GM03348 (cell line): ENCODE results near the gene PRDM2.
A peak's percentile ranks its signal among the peaks of the same experiment; 100 is the strongest.

Experiments
- DNase-seq: peaks from one replicate; pipeline ENCODE4 v3.0.0; 2012; ENCODE audit warnings: low spot score

The PRDM2 gene

DNA sequence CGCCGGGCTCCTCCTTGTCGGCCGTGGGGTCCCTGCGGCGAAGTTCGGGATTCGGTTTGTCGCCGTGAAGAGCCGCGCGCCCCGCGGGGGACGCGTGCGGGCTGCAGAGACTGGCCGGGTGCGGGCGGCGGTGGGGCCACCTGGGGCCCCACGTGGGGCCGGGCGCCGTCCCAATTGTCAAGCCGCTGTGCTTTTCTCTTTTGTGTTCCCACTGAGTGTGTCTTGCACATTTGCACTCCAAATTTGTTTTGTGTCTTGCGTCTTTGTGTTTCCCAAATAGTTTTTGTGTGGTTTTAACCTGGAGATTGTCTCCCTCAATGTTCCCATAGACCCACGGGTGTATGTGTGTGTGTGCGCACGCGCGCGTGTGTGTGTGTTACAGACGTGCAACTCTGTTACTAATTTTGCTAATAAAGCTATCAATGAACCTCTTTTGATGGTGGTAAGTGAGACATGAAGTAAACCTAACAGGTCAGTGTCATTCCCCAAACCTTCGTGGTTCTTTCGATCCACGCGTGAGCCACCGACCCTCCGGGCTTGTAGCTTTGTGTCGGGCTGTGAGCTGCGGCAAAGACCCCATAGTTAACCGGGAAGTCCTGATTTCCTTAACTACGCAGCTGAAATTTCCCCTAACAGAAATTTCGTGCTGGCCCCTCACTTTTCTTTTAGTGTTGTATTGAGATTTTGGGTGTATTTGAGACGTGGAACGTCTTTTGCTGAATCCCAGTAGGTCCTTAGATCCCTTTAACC, 708 bp downstream of the PRDM2 start:
- no peak for DNase-seq

DNA sequence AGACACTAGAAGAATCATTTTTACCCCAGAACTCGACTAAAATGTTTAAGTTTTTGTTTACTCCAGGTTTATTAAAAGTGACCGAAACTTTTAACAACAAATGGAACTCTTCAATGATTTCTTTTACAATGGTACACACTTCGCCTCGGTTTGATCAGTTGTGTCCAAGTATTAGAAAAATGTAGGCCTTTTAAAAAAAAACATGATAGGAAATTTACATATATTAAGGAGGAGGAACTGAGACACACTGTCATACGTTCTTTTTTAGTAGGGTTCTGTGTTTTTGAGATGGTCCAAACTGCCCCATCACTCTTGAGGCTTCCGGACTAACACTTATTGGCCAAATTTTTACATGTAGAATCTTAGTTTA, 1.3 kb downstream of the PRDM2 start:
- DNase-seq: no peak

DNA sequence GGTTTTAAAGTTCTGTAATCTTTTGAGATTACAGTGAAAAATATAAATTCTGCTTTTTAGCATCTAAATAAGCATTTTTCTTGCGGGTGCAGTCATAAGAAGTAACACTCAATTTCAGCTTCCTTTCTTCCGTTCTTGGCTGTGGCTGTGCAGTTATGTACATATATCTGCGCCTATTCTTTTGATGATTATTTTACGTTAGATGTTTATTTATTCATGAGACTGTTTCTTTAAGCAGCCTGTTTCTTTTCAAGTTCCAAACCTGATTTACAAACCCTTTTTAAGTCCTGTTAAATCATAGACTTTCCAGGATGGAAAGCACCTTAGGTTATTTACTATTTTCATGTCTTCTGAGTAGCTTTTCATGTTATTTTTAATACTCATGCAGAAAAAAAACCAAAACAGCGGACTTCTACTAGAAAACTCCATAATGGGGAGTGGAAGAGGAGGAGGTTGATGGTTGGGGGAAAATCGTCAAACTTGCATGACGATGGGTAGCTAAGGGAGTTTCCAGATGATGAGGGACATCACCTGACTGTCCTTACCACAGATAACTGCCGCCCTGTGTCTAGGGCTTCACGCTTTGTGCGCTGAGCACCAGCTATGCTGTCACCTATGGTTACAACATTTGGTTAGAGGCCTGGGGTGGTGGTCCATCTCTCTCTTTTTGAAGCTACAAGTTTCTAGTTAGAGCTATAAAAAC, 2.6 kb downstream of the PRDM2 start:
- no peak for DNase-seq

DNA sequence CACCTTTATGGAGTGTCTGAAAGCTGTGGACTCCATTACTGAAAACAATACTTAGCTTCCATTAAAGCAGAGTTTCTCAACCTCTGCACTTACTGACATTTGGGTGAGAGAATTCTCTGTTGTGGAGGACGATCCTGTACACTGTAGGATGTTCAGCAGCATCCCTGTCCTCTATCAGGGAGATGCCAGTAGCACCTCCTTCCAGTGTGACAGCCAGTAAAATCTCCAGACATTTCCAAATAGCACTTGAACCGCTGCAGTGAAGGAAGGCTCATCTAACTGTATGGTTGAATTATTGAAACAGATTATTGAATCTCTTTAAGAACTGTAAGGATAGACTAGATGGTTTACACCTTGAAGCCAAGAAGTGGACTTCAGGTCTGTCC, 3.1 kb downstream of the PRDM2 start:
- no peak for DNase-seq

DNA sequence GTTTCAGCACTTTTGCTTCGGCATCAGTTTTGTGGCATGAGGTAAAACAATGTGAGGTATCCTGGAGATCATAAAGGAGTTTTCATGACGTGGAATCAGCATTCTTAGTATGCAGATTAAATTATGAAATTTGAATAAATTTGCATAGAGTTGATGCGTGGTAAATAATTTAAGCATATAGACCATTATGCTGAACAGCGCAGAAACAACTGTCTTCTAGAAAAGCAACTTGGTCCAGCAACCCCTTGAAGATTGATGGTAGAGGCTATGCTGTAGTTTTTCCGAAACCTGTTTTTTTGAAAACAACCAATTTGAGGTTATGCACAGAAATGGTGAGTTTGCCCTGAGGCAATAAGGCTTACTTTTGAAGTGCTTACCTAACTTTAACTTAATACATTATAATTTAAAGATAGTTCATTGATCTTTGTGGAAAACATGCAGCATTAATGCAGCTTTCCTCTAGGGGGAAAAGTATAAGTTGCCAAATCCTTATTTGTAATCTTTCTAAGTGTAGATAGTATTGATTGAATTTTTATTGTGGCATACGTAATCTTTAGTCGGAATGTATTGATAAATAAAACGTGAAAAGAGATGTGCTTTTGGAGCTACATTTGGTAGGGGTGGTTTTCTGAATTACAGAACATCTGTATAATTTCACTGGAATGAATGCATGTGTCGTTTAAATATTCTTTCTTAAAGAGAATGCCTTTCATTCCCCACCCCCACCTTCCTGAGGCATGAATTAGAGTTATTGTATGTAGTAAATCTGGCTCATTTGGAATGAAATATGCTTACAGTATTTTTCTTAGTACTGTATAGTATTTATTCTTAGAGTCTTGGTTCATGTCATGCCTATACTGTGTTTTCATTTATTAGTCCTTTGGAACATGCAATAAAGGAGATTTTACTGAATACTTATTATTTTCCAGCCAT, 3.8 kb downstream of the PRDM2 start:
- no peak for DNase-seq

DNA sequence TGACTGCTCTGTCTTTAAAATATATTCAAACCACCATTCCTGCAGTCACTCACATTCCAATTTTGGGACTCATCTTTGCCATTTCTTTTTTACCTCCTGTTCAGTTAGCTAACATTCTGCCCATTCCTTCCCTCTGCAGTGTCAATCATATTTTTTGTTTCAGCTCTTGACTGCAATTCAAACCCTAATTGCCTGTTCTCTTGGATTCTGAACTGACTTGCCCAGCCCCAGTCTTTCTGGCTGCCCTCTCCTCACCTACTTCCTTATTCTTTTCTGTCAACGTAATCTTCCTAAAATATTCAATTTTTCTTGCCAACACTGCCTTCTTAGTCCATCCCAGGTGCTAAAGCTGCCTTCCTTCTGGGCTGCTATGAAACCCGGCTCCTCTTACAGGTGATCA, 6.1 kb downstream of the PRDM2 start:
- no peak for DNase-seq

DNA sequence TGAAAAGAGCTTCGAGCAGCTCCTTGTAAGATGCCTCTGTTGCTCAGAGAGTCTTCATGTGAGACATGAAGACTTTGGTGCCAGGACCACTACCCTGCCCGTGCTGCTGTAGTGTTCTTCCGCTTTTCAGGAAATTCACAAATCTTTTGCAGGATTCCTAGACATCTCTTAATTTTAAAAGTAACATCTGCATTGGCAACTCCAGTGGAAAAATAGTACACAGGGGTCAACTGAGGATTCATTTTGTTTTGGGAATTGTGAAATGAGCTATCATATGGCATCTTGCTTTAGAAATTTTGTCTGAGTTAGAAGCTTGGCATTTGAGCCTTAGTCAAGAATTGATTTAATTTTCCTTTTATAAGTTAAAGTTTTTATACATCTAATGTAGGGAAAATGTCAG, 7.2 kb downstream of the PRDM2 start:
- DNase-seq: peak; percentile 50

DNA sequence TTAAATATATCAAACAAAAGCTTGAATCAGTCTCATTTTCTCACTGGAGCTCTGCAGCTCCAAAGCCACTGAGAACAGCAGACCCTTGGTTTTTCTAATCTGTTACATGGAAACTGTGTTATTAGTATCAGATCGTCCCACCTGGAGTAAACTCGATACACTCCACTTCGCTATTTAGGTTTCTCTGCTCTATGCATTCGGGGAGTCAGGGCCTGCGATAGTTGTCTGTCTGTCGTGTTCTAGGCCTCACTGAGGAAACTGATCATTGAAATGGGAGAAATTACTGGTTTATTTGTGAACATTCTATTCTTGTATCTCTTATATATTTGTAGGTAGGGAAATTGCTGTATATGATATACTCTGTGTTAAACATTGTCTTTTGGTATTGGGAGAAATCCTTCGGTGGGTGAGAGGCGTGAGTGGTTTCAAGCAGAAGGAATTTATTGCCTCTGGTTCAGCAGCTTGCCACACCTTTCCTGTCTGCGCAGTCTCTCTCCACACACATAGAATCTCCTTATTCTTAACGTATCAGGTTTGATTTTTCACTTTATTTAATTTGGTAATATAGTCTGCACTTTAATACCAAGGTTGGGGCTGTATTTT, 8.5 kb downstream of the PRDM2 start:
- DNase-seq: no peak

DNA sequence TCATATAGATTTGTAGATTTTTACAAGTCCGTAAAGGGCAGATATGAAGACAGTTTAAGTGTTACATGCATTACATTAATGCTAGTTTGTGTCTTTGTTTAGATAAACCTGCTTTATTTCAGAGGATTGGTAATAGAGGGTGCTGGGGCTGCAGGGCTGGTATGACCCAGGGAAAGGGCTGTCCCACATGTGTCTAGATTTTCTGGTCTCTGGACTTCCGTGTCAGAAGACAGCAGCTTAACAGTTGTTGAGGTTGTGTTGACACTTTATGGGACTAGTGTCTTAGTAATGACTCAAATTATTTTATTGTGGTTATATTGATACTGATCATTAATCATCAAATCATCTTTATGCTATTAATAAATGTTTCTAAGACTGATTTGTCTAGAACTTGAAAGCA, 10.1 kb downstream of the PRDM2 start:
- DNase-seq: no peak

DNA sequence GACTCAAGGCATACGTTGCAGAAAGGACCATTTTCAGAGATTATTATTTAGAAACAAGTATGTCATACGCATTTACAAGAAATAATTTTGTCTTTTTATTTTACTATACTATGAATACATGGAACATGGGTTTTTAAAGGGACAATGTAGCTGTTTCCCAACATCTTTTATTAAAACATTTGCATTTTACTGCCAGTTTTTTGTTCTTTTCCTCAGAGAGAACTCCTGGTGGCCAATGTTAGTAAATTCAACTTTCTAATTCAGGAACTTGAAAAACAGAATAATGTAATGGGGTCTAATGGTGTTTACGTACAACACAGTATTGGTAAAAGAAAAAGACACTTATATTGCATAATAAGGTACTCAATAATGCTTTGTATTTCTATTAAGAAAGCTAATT, 14.9 kb downstream of the PRDM2 start:
- DNase-seq: peak; percentile 37

DNA sequence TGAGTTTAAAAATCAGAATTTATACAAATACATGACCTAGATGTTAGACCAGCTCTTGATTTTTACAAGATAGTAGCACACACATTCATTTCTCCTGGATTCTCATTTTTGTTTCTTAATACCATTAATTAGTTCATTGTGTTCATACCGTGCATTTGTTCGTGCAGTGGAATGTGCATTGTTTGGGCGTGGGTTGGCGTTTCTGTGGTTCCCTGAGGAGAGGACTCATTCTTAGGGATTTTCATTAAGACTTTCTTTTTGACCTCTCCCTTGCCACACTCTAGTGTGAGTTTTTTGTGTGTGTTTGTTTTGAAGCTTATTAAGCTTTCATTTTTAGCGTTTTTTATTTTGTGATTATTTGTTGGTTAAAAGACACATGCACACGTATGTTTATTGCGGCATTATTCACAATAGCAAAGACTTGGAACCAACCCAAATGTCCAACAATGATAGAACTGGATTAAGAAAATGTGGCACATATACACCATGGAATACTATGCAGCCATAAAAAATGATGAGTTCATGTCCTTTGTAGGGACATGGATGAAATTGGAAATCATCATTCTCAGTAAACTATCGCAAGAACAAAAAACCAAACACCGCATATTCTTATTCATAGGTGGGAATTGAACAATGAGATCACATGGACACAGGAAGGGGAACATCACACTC, 15.8 kb downstream of the PRDM2 start:
- peak; percentile 82 for DNase-seq

DNA sequence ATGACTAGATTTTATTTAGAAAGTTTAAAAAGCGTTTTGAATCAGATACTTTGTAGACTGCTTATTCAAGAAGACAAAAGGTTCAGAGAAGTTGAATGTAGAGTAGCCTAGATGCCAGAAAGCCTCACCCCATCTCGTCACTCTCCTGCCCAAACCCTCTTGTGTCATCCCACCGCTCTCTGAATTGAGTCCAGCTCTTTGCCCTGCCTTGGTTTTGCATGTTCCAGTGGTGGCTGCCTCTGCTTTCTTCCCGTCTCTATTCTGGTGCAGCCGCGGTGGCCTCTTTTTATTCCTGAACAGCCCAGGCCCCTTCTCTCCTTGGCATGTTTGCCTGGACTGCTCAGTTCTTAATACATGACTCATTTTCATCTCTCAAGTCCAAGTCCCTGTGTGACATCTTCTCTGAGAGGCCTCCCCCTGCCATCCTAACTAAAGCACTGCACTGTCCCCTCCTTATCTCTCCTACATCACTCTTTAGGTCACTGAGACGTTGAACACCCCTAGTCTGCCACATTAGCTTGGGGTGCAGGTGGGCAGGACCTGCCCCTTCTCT, 22.9 kb downstream of the PRDM2 start:
- peak; percentile 39 for DNase-seq

DNA sequence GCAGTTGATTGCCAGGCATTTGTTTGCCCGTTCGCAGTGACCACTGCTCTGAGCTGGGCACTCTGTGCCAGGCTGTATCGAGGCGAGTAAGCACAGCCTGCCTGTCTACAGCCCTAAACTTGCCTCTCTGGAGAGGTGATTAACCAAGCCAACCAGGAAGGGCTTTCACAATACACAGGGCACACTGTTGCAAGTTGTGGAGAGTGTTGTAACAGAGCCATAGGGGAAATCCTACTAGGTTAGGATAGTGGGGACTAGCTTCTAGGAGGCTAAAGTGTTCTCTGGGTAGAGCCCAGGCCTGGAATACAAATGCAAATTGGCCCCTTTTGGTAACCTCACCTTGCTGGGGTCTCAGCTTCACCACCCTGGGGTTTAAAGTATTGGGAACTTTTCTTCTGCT, 23.8 kb downstream of the PRDM2 start:
- DNase-seq: peak; percentile 52

DNA sequence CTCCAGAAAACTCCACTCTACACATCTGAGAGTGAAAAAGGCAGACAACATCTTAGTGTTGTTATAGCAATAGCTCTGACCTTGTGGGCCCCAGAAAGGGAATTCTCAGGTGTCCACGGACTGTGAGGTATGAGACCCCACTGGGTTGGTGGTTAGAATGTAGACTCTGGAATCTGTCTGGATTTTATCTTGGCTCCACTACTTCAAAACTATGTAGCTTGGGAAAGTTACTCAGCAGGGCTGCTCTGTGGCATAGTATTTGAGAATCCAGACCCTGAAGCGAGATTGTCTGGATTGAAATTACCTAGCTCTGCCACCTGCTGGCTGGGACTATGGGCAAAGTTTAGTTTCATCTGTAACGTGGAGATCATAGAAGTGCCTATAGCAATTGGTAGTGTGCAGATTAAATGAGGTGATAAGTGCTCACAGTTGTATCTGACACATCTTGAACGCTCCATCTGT, 25.8 kb downstream of the PRDM2 start:
- peak; percentile 56 for DNase-seq

DNA sequence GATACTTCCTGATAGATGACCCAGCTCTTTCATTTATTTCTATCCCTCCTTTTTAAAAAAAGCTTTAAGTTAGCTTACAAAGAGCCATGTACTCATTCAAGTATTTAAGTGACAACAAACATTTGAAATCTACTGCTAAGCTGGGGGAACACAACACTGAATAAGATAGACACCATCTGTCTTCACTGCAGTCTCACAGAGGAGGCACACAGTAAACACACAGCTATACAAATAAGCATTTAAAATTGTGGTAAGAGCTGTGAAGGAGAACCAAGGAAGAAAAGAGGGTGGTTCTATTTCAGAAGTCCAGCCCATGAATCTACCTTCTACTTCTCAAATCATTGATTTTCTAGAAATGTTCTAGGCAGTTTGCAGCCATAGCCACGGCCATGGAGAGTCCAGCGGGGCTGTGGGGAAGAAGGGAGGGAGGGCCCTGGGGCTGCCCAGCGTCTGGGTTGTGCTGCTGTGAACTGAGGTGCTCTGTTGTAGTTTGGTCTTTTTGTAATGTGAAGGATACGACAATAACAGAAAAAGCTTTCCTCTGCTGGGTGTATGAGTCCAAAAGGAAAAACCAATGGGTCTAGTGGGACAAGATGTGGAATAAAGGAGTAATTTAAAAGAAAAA, 28.2 kb downstream of the PRDM2 start:
- DNase-seq: no peak

DNA sequence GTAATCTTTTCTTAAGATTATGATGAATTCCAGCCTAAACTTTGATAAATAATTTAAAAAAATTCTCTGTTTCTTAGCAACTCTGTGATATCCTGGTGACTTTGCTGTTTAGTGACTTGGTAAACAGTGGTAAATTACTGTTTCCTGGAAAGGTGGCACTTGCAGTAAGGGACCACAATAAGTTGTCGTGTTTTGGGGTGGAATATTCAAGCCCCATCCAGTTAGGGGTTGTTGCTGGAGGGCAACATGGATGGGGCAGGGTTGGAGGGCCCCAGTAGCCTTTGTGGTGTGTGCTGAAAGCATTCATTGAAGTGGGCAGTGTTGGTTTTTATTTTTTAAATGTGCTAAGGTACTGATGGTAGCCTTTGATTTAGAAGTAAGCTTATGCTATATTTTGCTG, 30.3 kb downstream of the PRDM2 start:
- no peak for DNase-seq

DNA sequence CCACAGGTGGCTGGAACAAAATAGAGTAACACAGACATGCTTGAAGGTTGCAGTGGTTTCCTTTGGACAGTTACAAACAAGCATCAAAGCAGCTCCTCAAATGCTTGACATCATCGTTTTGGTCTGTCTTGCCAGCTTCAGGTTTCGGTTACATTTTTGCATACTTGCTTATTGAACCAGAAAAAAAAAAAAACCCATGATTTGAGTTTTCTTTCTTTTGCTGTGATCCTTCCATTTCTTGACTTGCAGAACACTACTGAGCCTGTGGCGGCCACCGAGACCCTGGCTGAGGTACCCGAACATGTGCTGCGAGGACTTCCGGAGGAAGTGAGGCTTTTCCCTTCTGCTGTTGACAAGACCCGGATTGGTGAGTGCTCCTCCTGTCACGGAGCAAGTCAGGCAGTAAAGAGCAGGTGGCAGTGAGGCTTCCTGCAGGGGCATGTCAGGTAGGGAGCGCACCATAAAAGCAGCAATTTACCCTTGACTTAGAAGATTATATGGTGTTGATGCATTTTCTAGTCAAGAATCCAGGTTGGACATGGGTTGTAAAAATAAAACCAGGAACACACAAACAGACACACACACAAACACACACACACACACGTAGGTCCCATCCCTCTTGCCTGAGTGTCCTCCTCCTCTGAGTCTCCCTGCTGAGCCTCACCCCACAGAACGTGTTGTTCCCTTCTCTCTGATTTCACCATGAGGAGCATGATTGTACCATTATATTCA, 30.9 kb downstream of the PRDM2 start:
- peak; percentile 29 for DNase-seq

DNA sequence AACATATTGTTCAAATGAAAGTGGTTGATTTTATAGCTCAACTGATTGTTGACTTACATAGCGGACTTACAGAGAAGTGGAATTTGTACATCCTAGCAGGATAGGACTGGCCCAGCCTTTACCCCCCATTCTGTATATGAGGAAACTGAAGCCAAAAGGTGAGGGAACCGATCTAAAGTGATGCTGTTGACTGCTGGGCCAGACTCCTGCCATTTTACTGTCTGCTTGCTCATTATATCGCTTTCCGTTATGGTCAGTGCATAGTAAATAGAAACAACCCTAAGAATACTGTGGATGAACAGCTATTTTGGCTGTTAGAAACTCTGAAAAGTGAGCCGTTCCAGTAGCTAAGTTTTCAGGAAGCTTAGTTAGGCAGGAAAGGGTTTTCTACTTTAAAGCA, 31.9 kb downstream of the PRDM2 start:
- DNase-seq: no peak

DNA sequence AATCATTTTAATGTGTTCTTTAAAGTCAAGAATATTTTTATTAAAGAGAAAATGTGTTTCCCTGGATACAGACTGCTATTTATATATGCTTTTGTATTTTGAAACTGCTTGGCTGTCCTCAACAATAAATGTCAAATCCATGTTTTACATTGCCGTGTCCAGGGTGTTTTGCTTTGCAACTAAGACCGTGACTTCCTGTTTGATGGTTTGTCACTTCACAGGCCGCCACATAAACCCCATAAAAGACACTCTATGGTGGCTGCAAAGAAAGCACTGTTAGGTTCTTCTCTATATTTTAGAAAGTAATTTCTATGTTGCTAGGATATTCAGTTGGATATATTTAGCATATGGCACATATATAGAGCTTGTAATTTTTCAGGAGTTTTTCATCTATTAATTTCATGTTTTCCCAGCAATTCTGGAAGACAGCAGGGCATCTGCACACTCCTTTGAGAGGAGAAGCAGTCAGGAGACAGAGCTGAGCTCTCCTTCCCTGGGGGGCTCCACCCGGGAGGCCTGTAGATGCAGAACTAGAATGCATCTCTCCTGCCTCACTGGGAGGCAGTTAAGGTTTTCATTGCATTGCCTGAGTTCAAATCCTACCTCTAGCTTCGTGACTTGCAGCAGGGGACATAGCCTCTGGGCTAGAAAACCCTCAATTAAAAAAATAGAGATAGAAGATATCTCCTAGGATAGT, 33.1 kb downstream of the PRDM2 start:
- DNase-seq: no peak

DNA sequence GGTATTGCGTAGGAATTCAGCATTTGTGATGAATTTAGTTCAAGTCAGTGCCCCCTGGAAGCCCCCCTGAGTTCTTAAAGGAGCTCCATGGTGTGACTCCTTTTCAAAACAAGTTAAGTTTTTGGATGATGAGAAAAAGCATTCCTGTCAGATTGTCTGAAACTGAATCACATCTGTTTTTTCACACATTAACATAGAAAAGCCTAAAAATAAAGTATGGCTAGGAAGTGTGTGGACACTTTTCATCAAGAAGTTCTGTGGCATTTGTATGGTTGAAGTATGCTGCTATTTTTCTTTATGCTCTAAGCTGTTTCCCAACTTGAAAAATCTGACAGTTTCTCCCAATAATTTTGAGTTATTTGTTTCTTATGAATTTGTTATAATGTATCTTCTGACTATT, 33.7 kb downstream of the PRDM2 start:
- peak; percentile 36 for DNase-seq
